A549 (cell line): ENCODE data around the gene PCDH10.

Experiments
- CBX2 ChIP-seq: fragments of 200-600 bp; sonication (generic); IDR thresholded peaks from 2 replicates; pipeline ENCODE4 v1.6.1; 2016; ENCODE audit warnings: low read depth, mild to moderate bottlenecking, borderline replicate concordance
- POLR2A ChIP-seq: IDR thresholded peaks from 2 replicates; pipeline ENCODE4 v1.6.1; 2012; ENCODE audit warnings: mild to moderate bottlenecking, low read length
- POLR2AphosphoS2 ChIP-seq: conservative IDR thresholded peaks from 2 replicates; pipeline ENCODE4 v1.6.1; 2012; ENCODE audit warnings: low read length, improper control_type of control experiment, inconsistent platforms
- RAD21 ChIP-seq, 2 experiments: fragments of >200 bp in 1 of 2; sonication (Bioruptor Twin) in 1 of 2; formaldehyde crosslinking in 1 of 2; IDR thresholded peaks in 1 of 2; conservative IDR thresholded peaks in 1 of 2; 2 replicates in 1 of 2; 3 replicates in 1 of 2; pipeline ENCODE4 v1.6.1; 2012 to 2018; ENCODE audit warnings: inconsistent platforms in 1 of 2
- TF ChIP-seq, protein P1 (sequence below): IDR thresholded peaks from 2 replicates; pipeline ENCODE4 v1.6.1; 2012; ENCODE audit warnings: low read depth, borderline replicate concordance
- TF ChIP-seq, protein P2 (sequence below): fragments of >200 bp; sonication (Bioruptor Twin); formaldehyde crosslinking; IDR thresholded peaks from 3 replicates; pipeline ENCODE4 v1.5.1; 2016

DNA sequence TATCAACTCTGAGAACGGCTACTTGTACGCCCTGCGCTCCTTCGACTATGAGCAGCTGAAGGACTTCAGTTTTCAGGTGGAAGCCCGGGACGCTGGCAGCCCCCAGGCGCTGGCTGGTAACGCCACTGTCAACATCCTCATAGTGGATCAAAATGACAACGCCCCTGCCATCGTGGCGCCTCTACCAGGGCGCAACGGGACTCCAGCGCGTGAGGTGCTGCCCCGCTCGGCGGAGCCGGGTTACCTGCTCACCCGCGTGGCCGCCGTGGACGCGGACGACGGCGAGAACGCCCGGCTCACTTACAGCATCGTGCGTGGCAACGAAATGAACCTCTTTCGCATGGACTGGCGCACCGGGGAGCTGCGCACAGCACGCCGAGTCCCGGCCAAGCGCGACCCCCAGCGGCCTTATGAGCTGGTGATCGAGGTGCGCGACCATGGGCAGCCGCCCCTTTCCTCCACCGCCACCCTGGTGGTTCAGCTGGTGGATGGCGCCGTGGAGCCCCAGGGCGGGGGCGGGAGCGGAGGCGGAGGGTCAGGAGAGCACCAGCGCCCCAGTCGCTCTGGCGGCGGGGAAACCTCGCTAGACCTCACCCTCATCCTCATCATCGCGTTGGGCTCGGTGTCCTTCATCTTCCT, 2.7 kb downstream of the PCDH10 start:
- TF ChIP-seq, protein P1, sequence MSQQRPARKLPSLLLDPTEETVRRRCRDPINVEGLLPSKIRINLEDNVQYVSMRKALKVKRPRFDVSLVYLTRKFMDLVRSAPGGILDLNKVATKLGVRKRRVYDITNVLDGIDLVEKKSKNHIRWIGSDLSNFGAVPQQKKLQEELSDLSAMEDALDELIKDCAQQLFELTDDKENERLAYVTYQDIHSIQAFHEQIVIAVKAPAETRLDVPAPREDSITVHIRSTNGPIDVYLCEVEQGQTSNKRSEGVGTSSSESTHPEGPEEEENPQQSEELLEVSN, result no peak
- TF ChIP-seq POLR2A, result no peak
- no peak for TF ChIP-seq POLR2AphosphoS2
- TF ChIP-seq, protein P2, sequence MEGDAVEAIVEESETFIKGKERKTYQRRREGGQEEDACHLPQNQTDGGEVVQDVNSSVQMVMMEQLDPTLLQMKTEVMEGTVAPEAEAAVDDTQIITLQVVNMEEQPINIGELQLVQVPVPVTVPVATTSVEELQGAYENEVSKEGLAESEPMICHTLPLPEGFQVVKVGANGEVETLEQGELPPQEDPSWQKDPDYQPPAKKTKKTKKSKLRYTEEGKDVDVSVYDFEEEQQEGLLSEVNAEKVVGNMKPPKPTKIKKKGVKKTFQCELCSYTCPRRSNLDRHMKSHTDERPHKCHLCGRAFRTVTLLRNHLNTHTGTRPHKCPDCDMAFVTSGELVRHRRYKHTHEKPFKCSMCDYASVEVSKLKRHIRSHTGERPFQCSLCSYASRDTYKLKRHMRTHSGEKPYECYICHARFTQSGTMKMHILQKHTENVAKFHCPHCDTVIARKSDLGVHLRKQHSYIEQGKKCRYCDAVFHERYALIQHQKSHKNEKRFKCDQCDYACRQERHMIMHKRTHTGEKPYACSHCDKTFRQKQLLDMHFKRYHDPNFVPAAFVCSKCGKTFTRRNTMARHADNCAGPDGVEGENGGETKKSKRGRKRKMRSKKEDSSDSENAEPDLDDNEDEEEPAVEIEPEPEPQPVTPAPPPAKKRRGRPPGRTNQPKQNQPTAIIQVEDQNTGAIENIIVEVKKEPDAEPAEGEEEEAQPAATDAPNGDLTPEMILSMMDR, result no peak
- TF ChIP-seq CBX2, result no peak
- no peak for TF ChIP-seq RAD21 (conservative IDR thresholded peaks at IDR 0.05 in 1 of 2, IDR thresholded peaks at IDR 0.05 in 1 of 2)
